Liver (tissue), 3 donors: ENCODE data around the gene B3GALT2.

Source experiments
- FOXA1 ChIP-seq: IDR thresholded peaks from 2 replicates; pipeline ENCODE4 v1.6.1; 2016; ENCODE audit warnings: antibody characterized with exemption
- RXRA ChIP-seq, 2 donors: IDR thresholded peaks; 2 replicates each; pipeline ENCODE4 v1.6.1; 2017 to 2018; ENCODE audit warnings: antibody characterized with exemption in 2 of 2, mild to moderate bottlenecking in 1 of 2
- SP1 ChIP-seq: IDR thresholded peaks from 2 replicates; pipeline ENCODE4 v1.6.1; 2018; ENCODE audit warnings: antibody characterized with exemption, mild to moderate bottlenecking
- TAF1 ChIP-seq: conservative IDR thresholded peaks from 2 replicates; pipeline ENCODE4 v1.6.1; 2016; ENCODE audit warnings: antibody characterized with exemption, mild to moderate bottlenecking
- YY1 ChIP-seq: IDR thresholded peaks from 2 replicates; pipeline ENCODE4 v1.6.1; 2016; ENCODE audit warnings: antibody characterized with exemption, mild to moderate bottlenecking
- TF ChIP-seq, protein P1 (sequence below): fragments of 150-350 bp; IDR thresholded peaks from 2 replicates; pipeline ENCODE4 v1.5.1; 2017; ENCODE audit warnings: improper control_type of control experiment, low read depth, low read length; ENCODE audit not compliant: missing input control
- TF ChIP-seq, protein P2 (sequence below): IDR thresholded peaks from 2 replicates; pipeline ENCODE4 v1.6.1; 2016; ENCODE audit warnings: antibody characterized with exemption, mild to moderate bottlenecking
- TF ChIP-seq, protein P3 (sequence below): IDR thresholded peaks from 2 replicates; pipeline ENCODE4 v1.6.1; 2016; ENCODE audit warnings: antibody characterized with exemption
- TF ChIP-seq, protein P4 (sequence below): IDR thresholded peaks from 2 replicates; pipeline ENCODE4 v1.6.1; 2016; ENCODE audit warnings: antibody characterized with exemption
- donor health status: healthy.
- donor health status: healthy.

DNA sequence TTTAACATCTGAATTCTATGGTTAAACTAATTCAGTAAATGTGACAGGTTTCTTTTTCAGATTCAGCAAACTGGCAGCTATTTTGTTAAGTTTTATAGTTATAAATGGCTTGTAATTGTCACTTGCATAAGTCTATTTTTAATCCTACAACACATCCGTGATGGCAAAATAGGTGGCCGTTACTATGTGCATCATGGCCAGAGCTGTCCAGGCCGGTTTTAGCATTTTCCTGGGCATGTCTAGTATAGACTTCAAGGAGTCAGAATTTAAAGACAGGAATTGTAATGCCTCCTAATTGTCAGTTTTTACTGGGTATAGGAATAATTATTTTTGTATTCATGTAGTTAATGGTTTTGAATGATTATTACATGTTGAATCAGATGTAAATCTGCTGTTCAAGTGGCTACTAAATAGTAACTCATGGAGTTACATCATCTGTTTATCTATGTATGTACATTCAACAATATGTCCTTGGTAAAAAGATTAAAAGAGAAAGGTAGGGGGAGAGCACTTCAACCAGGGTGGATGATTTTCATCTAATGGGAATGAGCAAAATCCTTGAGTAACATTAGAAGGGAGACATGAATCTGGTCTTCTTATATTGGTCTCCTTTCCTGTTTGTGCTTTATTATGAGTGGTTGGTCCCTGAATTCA is 3.2 kb upstream of the B3GALT2 start:
- TF ChIP-seq, protein P1, sequence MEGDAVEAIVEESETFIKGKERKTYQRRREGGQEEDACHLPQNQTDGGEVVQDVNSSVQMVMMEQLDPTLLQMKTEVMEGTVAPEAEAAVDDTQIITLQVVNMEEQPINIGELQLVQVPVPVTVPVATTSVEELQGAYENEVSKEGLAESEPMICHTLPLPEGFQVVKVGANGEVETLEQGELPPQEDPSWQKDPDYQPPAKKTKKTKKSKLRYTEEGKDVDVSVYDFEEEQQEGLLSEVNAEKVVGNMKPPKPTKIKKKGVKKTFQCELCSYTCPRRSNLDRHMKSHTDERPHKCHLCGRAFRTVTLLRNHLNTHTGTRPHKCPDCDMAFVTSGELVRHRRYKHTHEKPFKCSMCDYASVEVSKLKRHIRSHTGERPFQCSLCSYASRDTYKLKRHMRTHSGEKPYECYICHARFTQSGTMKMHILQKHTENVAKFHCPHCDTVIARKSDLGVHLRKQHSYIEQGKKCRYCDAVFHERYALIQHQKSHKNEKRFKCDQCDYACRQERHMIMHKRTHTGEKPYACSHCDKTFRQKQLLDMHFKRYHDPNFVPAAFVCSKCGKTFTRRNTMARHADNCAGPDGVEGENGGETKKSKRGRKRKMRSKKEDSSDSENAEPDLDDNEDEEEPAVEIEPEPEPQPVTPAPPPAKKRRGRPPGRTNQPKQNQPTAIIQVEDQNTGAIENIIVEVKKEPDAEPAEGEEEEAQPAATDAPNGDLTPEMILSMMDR, result no peak
- TF ChIP-seq YY1 (no peak), FOXA1 (no peak), SP1 (no peak), RXRA (IDR thresholded peaks at IDR 0.05) (no peak), TAF1 (no peak)
- TF ChIP-seq, protein P2, sequence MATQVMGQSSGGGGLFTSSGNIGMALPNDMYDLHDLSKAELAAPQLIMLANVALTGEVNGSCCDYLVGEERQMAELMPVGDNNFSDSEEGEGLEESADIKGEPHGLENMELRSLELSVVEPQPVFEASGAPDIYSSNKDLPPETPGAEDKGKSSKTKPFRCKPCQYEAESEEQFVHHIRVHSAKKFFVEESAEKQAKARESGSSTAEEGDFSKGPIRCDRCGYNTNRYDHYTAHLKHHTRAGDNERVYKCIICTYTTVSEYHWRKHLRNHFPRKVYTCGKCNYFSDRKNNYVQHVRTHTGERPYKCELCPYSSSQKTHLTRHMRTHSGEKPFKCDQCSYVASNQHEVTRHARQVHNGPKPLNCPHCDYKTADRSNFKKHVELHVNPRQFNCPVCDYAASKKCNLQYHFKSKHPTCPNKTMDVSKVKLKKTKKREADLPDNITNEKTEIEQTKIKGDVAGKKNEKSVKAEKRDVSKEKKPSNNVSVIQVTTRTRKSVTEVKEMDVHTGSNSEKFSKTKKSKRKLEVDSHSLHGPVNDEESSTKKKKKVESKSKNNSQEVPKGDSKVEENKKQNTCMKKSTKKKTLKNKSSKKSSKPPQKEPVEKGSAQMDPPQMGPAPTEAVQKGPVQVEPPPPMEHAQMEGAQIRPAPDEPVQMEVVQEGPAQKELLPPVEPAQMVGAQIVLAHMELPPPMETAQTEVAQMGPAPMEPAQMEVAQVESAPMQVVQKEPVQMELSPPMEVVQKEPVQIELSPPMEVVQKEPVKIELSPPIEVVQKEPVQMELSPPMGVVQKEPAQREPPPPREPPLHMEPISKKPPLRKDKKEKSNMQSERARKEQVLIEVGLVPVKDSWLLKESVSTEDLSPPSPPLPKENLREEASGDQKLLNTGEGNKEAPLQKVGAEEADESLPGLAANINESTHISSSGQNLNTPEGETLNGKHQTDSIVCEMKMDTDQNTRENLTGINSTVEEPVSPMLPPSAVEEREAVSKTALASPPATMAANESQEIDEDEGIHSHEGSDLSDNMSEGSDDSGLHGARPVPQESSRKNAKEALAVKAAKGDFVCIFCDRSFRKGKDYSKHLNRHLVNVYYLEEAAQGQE, result no peak
- TF ChIP-seq, protein P3, sequence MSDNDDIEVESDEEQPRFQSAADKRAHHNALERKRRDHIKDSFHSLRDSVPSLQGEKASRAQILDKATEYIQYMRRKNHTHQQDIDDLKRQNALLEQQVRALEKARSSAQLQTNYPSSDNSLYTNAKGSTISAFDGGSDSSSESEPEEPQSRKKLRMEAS, result no peak
- TF ChIP-seq, protein P4, sequence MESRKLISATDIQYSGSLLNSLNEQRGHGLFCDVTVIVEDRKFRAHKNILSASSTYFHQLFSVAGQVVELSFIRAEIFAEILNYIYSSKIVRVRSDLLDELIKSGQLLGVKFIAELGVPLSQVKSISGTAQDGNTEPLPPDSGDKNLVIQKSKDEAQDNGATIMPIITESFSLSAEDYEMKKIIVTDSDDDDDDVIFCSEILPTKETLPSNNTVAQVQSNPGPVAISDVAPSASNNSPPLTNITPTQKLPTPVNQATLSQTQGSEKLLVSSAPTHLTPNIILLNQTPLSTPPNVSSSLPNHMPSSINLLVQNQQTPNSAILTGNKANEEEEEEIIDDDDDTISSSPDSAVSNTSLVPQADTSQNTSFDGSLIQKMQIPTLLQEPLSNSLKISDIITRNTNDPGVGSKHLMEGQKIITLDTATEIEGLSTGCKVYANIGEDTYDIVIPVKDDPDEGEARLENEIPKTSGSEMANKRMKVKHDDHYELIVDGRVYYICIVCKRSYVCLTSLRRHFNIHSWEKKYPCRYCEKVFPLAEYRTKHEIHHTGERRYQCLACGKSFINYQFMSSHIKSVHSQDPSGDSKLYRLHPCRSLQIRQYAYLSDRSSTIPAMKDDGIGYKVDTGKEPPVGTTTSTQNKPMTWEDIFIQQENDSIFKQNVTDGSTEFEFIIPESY, result no peak
